ENCODE data around the gene SLC19A1.

SLC19A1 gene

GRCh38 chr21:45475797-45476570, 66.3 kb downstream of the SLC19A1 start:
- DNase-seq = no peak

DNA sequence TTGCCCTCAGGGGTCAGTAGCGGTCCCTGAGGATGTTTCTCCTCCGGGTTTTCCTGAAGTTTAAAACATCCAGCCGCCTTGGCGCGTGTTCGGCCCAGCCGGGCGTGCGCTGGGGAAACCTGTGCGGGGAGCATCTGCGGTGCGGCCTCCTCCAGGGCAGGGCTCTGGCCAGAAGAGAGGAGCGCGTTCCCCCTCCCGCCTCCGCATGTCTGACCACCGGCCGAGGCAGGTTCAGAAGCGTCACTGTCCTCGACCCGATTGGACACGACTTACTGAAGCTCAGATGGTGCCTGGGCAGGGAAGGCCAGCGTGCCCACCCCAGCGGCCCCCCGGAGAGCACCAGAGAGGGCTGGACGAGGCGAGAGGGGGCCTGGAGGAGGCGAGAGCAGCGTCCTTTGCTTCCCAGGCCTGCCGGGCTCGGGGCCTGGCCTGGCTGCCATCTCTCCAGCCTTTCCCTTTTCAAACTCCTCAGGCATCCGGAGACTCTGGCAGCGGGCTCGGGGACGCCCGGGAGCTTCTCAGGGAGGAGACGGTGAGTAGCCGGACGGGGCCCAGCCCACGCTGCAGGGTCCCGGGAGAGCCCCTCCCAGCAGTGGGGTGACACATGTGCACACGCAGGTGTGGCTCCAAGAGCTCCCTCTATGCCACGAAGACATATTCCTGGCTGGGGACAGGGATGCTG, 67.1 kb downstream of the SLC19A1 start:
- DNase-seq = no peak

- DNase-seq = no peak
Measured at GRCh38 chr21:45474323-45474950, 67.8 kb downstream of the SLC19A1 start.

DNA sequence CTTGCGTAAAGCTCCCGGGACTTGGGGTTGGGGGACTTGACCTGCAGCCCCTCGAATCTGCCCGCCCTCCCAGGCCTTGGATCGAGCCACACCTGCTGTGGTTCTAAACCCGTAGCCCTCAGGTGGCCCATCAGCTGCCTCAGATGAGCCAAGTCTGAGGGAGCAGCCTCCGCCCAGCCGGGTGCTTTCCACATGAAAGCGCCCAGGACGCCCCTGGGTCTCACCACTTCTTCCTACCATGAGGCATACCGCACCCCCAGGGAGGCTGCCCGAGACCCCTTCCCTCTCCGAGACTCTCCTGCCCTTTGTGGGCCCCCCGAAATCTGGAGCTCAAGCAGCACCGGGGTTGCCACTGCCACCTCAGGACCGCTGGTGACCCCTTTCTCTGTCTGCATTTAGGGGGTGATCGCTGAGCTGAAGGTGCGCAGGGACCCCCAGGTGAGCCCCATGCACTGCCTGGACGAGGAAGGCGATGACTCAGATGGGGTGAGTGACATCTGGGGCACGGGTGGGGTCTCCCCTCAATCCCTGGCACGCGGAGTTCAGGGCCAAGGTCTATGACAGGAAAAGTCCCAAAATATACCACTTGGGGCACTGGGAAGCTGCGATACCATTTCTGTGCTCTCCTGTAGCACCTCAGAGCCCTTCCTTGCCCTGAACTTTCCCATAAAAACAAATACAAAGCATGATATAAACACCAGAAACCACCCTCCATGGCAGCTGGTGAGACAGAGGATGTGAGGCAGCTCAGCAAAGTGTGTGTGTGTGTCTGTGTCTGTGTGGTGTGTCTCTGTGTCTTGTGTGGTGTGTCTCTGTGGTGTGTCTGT, 68.5 kb downstream of the SLC19A1 start:
- DNase-seq = no peak

DNA sequence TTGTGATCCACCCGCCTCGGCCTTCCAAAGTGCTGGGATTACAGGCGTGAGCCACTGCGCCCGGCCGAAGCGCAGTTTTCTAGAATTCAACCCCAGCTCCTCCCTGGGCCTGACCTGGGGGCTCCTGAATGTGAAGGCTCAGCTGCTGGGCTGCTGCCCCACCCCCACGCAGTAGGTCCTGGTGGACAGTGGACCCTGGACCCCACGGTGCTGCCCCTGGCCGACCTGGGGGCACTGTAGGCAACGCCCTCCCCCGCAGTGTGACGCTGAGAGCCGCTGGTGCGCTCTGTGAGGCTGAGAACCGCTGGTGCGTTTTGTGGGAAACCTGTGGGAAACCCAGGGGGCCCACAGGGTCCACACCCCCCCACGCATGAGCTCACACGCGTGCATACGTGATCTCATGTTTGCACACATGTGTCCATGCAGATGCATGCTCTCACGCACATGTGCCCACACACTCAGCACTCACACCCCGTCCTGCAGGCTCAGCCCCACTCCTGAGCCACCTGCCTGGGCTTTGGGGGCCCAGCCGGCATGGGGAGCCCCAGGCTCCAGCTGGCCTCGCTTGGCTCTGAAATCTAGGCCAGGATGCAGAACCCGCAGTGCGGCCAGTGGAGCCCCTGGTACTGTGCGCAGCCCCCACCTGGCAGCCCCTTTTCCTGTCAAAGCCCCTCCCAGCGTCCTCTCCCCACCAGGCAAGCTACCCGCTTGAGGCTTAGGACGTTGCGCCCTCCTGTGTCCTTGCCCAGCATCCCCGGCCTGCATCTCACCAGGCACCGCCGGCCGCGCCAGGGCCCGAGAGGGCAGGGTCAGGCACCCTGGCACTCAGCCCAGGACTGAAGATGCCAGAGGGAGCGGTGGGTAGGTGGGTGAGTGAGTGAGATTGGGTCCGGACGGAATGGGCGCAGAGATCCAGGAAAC, 69.5 kb downstream of the SLC19A1 start:
- DNase-seq = no peak

- no peak for DNase-seq
Measured at GRCh38 chr21:45471525-45472221, 70.6 kb downstream of the SLC19A1 start.

GRCh38 chr21:45470773-45471524, 71.3 kb downstream of the SLC19A1 start:
- no peak for DNase-seq

DNA sequence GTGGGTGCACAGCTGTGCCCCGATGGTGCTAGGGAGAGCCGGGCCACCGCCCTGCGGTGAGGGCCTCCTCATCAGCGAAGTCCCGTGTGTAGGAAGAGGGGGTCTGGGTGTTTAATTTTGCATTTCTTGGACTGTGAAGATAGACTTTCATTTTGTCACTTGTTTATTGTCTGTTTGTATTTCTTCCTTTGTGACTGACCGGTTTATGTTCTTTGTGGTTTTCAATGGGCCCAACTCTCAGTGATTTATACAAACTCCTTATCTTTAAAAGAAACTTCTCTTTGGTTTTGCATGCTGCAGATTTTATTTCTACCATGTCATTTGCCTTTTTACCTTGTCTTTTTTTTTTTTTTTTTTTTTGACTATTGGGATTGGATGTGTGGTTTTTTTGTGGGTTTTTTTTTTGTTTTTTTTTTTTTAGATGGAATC, 72.1 kb downstream of the SLC19A1 start:
- no peak for DNase-seq

DNA sequence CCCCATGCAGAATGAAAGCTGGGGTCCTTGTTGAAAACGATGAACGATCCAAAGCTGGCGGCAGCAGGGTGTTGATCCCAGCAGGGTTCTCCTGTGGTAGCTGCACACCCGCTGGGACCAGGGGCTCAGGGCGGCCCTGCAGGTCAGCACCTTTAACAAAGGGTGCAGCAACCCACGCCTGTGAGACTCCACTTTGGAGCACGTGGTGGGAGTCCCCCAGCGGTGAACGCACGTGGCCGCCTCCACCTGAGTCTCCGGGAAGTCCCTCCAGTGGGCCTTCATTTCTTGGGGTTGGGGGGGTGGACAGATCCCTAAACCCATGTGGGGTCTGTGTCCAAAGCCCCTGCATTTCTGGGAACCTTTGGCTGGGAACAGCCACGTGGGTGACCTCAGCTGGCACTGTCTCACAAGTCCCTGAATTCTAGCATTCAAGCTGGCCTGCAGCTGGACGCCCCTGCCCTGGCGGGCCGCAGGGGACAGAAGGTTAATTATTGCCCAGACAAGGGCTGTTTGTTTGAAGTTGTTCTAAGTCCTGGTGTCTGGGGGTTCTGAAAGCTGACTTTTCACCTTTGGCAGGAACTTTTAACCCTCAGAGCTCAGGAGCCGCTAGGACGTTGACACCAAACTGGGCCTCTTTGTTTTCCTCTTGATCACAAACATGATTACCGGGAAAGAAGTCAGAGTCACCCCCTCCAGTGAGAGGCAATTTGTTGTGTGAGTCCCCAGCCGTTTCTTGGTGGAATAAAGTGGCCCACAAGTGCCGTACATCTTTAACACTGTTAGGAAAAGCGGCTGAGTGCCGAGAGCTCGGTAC, 72.8 kb downstream of the SLC19A1 start:
- no peak for DNase-seq

DNA sequence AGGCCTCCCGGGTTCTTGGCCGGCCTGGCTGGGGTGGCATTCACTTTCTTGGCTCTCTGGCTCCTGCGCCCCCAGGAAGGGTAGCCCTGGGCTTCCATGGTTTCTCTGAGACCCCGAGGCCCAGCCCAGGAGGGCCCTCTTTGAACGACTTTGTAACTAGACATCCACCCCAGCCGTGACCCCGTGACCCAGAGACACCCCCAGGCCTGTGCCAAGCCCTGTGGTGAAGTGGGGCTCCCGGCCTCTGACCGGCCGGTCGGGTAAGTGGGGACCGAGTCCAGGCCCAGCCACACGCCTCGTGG, 73.3 kb downstream of the SLC19A1 start:
- DNase-seq = no peak

DNA sequence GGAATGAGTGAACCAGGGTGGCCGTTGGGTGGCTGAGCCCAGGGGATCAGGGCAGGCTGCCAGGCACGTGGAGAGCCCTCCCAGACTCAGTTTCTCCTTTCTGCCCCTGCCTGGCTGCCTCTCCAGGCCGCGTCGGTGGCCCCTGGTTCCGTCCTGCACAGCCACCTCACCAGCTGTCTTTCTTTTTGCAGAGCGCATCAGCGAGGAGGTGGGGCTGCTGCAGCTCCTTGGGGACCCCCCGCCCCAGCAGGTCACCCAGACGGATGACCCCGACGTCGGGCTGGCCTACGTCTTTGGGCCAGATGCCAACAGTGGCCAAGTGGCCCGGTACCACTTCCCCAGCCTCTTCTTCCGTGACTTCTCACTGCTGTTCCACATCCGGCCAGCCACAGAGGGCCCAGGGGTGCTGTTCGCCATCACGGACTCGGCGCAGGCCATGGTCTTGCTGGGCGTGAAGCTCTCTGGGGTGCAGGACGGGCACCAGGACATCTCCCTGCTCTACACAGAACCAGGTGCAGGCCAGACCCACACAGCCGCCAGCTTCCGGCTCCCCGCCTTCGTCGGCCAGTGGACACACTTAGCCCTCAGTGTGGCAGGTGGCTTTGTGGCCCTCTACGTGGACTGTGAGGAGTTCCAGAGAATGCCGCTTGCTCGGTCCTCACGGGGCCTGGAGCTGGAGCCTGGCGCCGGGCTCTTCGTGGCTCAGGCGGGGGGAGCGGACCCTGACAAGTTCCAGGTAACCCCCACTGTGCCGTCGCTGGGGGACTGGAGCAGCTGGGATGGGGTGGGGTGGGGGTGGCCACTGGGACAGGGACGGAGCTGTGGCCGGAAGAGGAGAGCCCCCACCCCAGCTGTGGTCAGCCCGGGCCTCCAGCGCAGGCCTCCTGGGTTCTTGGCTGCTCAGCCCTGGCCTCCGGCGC, 73.9 kb downstream of the SLC19A1 start:
- DNase-seq = no peak

GRCh38 chr21:45467221-45467779, 74.9 kb downstream of the SLC19A1 start:
- no peak for DNase-seq

DNA sequence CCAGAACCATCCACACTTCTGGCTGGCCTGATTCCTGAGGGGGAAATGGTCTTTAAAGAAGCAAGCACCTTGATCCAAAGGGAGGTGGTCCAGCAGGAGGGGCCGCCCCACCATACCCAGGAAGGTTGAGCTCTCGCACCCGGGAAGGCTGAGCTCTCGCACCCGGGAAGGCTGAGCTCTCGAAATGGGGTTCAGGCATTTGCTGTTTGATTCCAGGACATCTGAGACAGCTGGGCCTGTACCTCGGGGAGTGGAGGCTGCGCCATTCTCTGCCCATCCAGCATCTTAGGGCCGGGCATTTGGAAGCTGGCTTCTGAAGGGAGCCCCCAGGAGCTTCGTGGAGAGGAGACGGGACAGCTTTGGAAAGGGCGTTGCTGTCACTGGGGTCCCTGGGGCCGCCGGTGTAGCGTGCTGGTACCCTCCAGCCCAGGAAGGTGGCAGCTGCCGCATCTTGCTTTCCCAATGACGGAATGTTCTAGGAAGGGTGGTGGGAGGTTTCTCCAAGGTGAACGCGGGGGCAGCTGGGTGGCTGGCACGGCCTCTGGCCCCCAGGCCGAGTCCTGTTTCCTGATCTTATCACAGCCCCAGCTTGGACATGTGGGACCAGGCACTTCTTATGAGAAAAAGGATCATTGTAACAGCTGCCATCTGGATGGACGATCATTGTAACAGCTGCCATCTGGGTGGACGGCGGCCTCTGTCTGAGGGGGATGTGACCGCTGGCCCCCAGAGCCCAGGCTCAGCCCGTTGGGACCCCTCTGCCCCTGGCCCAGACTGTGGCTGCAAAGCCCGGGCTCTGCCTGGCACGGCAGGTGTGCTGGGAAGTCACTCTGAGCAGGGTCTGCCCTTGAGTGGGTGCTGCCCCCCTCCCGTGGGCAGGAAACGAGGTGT, 75.7 kb downstream of the SLC19A1 start:
- no peak for DNase-seq

GRCh38 chr21:45465611-45466329, 76.5 kb downstream of the SLC19A1 start:
- DNase-seq = no peak

- no peak for DNase-seq
Measured at GRCh38 chr21:45465105-45465504, 77.1 kb downstream of the SLC19A1 start.

DNA sequence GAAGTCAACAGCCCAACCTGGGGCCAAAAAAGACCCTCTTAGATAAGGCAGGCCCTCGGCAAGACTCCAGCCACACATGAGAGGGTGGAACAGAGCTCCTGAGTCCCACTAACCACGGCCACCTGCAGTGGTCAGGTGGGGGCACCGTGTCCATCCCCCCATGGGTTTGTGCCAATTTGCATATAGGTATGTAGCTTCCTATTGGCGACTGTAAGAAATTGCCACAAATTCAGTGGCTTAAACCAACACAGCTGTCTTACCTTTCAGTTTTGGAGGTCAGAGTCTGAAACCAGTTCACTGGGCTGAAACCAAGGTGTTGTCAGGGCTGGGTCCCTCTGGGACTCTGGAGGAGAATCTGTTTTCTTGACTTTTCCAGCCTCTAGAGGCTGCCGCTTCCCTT, 77.9 kb downstream of the SLC19A1 start:
- no peak for DNase-seq

DNA sequence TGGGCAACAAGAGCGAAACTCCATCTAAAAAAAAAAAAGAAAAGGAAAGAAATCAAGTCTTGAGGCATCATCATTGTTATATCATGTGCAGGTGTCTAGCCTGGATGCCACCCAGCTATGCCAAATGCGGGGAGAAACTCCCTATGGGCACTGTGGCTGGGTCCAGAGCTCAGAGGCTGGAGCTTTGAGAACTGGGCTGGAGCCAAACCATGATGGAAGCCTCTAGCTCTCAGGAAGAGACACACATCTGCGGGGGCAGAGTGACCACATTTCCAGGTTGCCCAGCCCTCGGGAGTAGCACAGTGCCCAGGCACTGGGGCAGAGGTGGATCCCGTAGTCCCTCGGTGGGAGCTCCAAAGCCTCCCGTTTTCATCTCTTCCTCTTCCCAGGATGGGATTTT, 78.4 kb downstream of the SLC19A1 start:
- no peak for DNase-seq
